Thoracic aorta (tissue), 2 donors: ENCODE results near the gene RNF26. TPM values are rescaled to one million over a fixed set of nuclear protein-coding genes. Genes with fewer than 3 reads are reported as not detected.

Source experiments
- ATAC-seq: fragments of 150-250 bp; one replicate; pipeline ENCODE4 v1.8.0; 2017; ENCODE audit warnings: low read depth; ENCODE audit not compliant: insufficient number of reproducible peaks, low FRiP score
- DNase-seq: peaks from one replicate; pipeline ENCODE4 v3.0.0-alpha.2; 2020; ENCODE audit warnings: low spot score
- H3K27ac ChIP-seq, 2 donors: fragments of 200-600 bp; sonication (generic); 1 replicate in 1 of 2; 2 replicates in 1 of 2; pipeline ENCODE4 v1.5.1; 2016; ENCODE audit warnings: mild to moderate bottlenecking in 2 of 2, moderate library complexity in 2 of 2
- H3K27me3 ChIP-seq: fragments of 200-600 bp; sonication (generic); replicated peaks from 2 replicates; pipeline ENCODE4 v1.6.0; 2016; ENCODE audit warnings: mild to moderate bottlenecking; ENCODE audit not compliant: insufficient read depth
- H3K36me3 ChIP-seq: fragments of 200-600 bp; sonication (generic); one replicate; pipeline ENCODE4 v1.5.1; 2016
- H3K4me1 ChIP-seq, 2 donors: fragments of 200-600 bp; sonication (generic); 1 replicate in 1 of 2; 2 replicates in 1 of 2; pipeline versions ENCODE4 v1.5.1 to v1.6.0; 2016; ENCODE audit warnings: low read depth in 2 of 2, mild to moderate bottlenecking in 1 of 2; ENCODE audit not compliant: control insufficient read depth in 1 of 2
- H3K4me3 ChIP-seq: fragments of 200-600 bp; sonication (generic); 2 replicates; pipeline ENCODE4 v1.5.1; 2016; ENCODE audit warnings: mild to moderate bottlenecking
- H3K9me3 ChIP-seq: fragments of 200-600 bp; sonication (generic); 2 replicates; pipeline ENCODE4 v1.5.1; 2016
- total RNA-seq, 2 donors: library from RNA; depleted of rRNA; stranded (reverse); fragments of >200 nt; gene quantifications; one replicate each; pipeline versions ENCODE4 v1.1.0 to v1.2.3, GENCODE V29; 2016
- TF ChIP-seq, protein P1 (sequence below): fragments of 200-600 bp; sonication (generic); IDR thresholded peaks from one replicate; pipeline ENCODE4 v1.5.1; 2019; ENCODE audit warnings: antibody characterized with exemption

The RNF26 gene
- total RNA-seq, 2 donors from 2014 or later = 11.0 to 12.1 TPM

DNA sequence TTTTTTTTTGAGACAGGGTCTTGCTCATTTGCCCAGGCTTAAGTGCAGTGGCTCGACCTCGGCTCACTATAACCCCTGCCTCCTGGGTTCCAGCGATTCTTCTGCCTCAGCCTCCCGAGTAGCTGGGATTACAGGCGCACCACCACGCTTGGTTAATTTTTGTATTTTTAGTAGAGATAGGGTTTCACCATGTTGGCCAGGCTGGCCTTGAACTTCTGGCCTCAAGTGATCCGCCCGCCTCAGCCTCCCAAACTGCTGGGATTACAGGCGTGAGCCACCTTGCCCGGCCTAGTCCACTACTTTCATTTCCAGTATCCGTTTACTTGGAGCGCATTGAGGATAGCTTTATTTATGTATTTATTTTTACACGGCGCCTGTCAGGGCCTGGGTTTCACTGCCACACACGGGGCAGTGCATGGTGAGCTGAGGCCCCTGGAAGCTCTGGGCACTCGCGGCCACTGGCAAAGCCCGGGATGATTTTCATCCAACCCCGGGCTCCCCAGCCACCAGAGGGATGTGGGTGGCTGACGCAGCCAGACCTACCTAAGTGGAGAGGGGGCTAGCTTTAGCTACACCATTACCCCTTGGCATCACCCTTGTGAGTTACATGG is 11.3 kb upstream of the RNF26 start:
- no peak overlapping the region for H3K27ac ChIP-seq
- H3K9me3 ChIP-seq = no peaks in the 10 kb centered on the region
- H3K4me3 ChIP-seq = no peak overlapping the region
- ATAC-seq (no peak), DNase-seq (no peak)
- H3K4me1 ChIP-seq = peaks cover 23 to 50% of the 10 kb centered on the region in 2 donors
- H3K36me3 ChIP-seq = no peaks in the 10 kb centered on the region
- H3K27me3 ChIP-seq = no peaks in the 10 kb centered on the region
- TF ChIP-seq, protein P1, sequence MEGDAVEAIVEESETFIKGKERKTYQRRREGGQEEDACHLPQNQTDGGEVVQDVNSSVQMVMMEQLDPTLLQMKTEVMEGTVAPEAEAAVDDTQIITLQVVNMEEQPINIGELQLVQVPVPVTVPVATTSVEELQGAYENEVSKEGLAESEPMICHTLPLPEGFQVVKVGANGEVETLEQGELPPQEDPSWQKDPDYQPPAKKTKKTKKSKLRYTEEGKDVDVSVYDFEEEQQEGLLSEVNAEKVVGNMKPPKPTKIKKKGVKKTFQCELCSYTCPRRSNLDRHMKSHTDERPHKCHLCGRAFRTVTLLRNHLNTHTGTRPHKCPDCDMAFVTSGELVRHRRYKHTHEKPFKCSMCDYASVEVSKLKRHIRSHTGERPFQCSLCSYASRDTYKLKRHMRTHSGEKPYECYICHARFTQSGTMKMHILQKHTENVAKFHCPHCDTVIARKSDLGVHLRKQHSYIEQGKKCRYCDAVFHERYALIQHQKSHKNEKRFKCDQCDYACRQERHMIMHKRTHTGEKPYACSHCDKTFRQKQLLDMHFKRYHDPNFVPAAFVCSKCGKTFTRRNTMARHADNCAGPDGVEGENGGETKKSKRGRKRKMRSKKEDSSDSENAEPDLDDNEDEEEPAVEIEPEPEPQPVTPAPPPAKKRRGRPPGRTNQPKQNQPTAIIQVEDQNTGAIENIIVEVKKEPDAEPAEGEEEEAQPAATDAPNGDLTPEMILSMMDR = no peak

DNA sequence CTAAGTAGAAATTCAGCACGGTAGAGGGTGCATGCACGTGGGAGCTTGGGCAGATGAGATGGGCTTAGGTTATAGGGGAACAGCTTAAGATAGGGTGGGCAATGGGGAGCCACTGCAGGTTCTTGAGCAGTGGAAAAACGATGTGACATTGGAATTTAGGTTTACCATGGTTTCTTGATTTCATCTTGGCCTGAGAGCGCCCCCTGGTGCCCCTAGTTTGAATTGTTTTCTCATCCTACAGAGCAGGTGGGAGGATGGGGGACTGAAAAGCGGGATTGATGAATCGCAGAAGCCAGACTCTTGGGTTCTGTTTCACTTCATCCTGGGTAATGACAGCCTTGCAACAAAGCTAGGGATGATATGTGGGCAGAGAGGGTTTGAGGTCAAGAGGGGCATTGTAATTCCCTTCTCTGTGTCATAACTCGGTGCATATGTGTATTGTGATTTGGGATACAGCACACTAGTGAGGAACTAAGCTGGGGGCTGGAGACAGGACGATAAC is 10.7 kb upstream of the RNF26 start:
- H3K27ac ChIP-seq = no peak overlapping the region
- no peaks in the 10 kb centered on the region for H3K27me3 ChIP-seq
- H3K4me3 ChIP-seq = no peak overlapping the region
- no peaks in the 10 kb centered on the region for H3K36me3 ChIP-seq
- no peaks in the 10 kb centered on the region for H3K9me3 ChIP-seq
- no peak for ATAC-seq
- TF ChIP-seq, protein P1 = peak; percentile 84
- DNase-seq = no peak
- peaks cover 18 to 45% of the 10 kb centered on the region in 2 donors for H3K4me1 ChIP-seq

DNA sequence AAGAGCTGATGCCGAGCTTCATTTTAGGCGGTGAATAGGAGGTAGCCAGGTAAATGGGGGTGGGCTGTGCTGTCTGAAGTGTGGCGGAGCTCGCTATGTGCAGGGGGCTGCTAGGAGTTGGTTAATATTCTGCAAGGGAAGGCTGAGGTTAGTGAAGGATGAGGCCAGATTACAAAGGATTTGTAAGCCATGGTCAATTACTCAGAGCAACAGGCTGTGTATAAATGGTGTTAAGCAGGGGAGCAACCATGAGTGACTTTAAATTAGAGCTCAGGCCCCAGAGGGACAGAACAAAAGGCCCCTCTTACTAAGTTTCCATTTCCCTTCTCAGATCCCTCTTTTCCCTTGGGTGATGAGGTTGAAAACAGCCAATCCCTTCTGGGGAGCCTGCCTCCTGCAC is 10.1 kb upstream of the RNF26 start:
- ATAC-seq (no peak), DNase-seq (no peak)
- no peaks in the 10 kb centered on the region for H3K27me3 ChIP-seq
- H3K4me3 ChIP-seq = no peak overlapping the region
- TF ChIP-seq, protein P1 = no peak
- no peaks in the 10 kb centered on the region for H3K9me3 ChIP-seq
- peaks cover 15 to 39% of the 10 kb centered on the region in 2 donors for H3K4me1 ChIP-seq
- H3K36me3 ChIP-seq = no peaks in the 10 kb centered on the region
- no peak overlapping the region for H3K27ac ChIP-seq

DNA sequence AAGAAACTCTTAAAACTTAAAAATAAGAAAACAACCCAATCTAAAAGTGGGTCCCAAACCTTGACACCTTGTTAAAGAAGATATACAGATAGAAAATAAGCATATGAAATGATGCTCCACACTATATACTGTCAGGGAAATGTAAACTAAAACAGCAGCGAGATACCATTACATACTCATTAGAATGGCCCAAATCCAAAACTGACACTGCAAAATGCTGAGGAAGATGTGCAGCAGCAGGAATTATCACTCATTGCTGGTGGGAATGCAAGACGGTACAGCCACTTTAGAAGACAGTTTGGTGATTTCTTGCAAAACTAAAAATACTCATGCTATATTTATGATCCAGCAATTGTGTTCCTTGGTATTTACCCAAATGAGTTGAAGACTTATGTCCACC is 5.0 kb upstream of the RNF26 start:
- H3K4me3 ChIP-seq = no peak overlapping the region
- ATAC-seq = no peak
- no peaks in the 10 kb centered on the region for H3K27me3 ChIP-seq
- H3K36me3 ChIP-seq = no peaks in the 10 kb centered on the region
- DNase-seq = no peak
- TF ChIP-seq, protein P1 = no peak
- H3K4me1 ChIP-seq = no peaks in the 10 kb centered on the region
- no peak overlapping the region for H3K27ac ChIP-seq
- no peaks in the 10 kb centered on the region for H3K9me3 ChIP-seq

DNA sequence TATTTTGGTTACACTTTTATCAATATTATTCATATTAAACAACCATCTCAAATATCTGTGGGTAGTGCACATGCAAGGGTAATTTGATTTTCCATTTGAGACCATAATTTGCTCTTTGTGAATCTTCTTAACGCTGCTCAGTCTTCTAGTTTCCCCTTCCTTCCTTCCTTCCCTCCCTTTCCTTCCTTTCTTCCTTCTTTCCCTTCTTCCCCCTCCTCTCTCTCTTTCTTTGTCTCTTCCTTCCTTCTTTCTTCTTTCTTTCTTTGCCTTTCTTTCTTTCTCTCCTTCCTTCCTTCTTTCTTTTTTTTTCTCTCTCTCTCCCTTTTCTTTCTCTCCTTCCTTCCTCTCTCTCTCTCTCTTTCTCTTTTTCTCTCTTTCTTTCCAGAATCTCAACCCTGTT is 4.1 kb upstream of the RNF26 start:
- H3K4me1 ChIP-seq = peaks cover 4 to 5% of the 10 kb centered on the region in 2 donors
- H3K36me3 ChIP-seq = no peaks in the 10 kb centered on the region
- H3K4me3 ChIP-seq = no peak overlapping the region
- ATAC-seq (no peak), DNase-seq (no peak)
- no peaks in the 10 kb centered on the region for H3K9me3 ChIP-seq
- H3K27ac ChIP-seq = no peak overlapping the region
- TF ChIP-seq, protein P1 = no peak
- no peaks in the 10 kb centered on the region for H3K27me3 ChIP-seq
